Activated CD4-positive, alpha-beta T cell treated with anti-CD3 and anti-CD28 coated beads, Interleukin-2, amount 50 U/mL, for 1 hour (primary cell): ENCODE data around the gene RUBCN.
"Not testable (repeated sequence)": the region's sequence is repeated elsewhere in the genome, so short reads cannot be mapped to it uniquely, and the experiment has no call there.

Experiments used
- DNase-seq: peaks from one replicate; pipeline ENCODE4 v3.0.0-alpha.2; 2020

The RUBCN gene

GRCh38 chr3:197733042-197733441 lies 3.7 kb downstream of the RUBCN start:
- DNase-seq, result no peak

GRCh38 chr3:197731483-197731882 lies 5.2 kb downstream of the RUBCN start:
- not testable (repeated sequence) for DNase-seq

- DNase-seq, result not testable (repeated sequence)
These were observed 5.9 kb downstream of the RUBCN start for GRCh38 chr3:197730770-197731169.

- DNase-seq, result no peak
These were observed 6.5 kb downstream of the RUBCN start for GRCh38 chr3:197730200-197730599.

- DNase-seq, result no peak
These were observed 8.2 kb downstream of the RUBCN start for GRCh38 chr3:197728487-197728886.

- not testable (repeated sequence) for DNase-seq
These were observed 8.8 kb downstream of the RUBCN start for GRCh38 chr3:197727878-197728277.

GRCh38 chr3:197722734-197723133 lies 14.0 kb downstream of the RUBCN start:
- no peak for DNase-seq

GRCh38 chr3:197720694-197721093 lies 16.0 kb downstream of the RUBCN start:
- no peak for DNase-seq

- DNase-seq, result no peak
These were observed 17.8 kb downstream of the RUBCN start for GRCh38 chr3:197718891-197719290.

- no peak for DNase-seq
These were observed 22.5 kb downstream of the RUBCN start for GRCh38 chr3:197714251-197714650.

GRCh38 chr3:197713477-197713822 lies 23.3 kb downstream of the RUBCN start:
- DNase-seq, result no peak

GRCh38 chr3:197711973-197712707 lies 24.6 kb downstream of the RUBCN start:
- peak; percentile 84 for DNase-seq

- not testable (repeated sequence) for DNase-seq
These were observed 25.7 kb downstream of the RUBCN start for GRCh38 chr3:197710965-197711364.

- no peak for DNase-seq
These were observed 27.6 kb downstream of the RUBCN start for GRCh38 chr3:197709135-197709534.

GRCh38 chr3:197706658-197707057 lies 30.0 kb downstream of the RUBCN start:
- no peak for DNase-seq

- no peak for DNase-seq
These were observed 34.9 kb downstream of the RUBCN start for GRCh38 chr3:197701841-197702240.

- DNase-seq, result no peak
These were observed 36.6 kb downstream of the RUBCN start for GRCh38 chr3:197700095-197700494.

GRCh38 chr3:197697355-197697754 lies 39.3 kb downstream of the RUBCN start:
- no peak for DNase-seq

GRCh38 chr3:197694251-197694650 lies 42.5 kb downstream of the RUBCN start:
- no peak for DNase-seq

GRCh38 chr3:197692641-197693040 lies 44.1 kb downstream of the RUBCN start:
- DNase-seq, result no peak

- DNase-seq, result no peak
These were observed 46.0 kb downstream of the RUBCN start for GRCh38 chr3:197690754-197691153.

- no peak for DNase-seq
These were observed 49.1 kb downstream of the RUBCN start for GRCh38 chr3:197687570-197687969.

GRCh38 chr3:197686899-197687298 lies 49.8 kb downstream of the RUBCN start:
- no peak for DNase-seq

GRCh38 chr3:197685546-197685945 lies 51.2 kb downstream of the RUBCN start:
- DNase-seq, result no peak

- DNase-seq, result no peak
These were observed 53.5 kb downstream of the RUBCN start for GRCh38 chr3:197683191-197683590.
